PC-9 (cell line): ENCODE results near the gene TMPO.
"Not testable (repeated sequence)": the region's sequence is repeated elsewhere in the genome, so short reads cannot be mapped to it uniquely, and the experiment has no call there.

ENCODE experiments used
- EZH2 ChIP-seq: fragments of 200-600 bp; sonication (generic); IDR thresholded peaks from 2 replicates; pipeline ENCODE4 v1.8.0; 2017; ENCODE audit warnings: antibody characterized with exemption, low read depth
- TF ChIP-seq, protein P1 (sequence below): fragments of 200-600 bp; sonication (generic); conservative IDR thresholded peaks from 2 replicates; pipeline ENCODE4 v1.6.1; 2017; ENCODE audit warnings: mixed run types, antibody characterized with exemption, mild to moderate bottlenecking, moderate library complexity

DNA sequence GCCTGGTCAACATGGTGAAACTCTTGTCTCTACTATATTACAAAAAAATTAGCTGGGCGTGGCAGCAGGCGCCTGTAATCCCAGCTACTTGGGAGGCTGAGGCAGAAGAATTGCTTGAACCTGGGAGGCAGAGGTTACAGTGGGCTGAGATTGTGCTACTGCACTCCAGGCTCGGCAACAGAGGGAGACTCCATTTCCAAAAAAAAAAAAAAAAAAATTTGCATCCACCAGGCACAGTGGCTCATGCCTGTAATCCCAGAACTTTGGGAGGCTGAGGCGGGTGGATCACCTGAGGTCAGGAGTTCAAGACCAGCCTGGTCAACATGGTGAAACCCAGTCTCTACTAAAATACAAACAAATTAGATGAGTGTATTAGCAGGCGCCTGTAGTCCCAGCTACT, 3.6 kb upstream of the TMPO start:
- TF ChIP-seq, protein P1, sequence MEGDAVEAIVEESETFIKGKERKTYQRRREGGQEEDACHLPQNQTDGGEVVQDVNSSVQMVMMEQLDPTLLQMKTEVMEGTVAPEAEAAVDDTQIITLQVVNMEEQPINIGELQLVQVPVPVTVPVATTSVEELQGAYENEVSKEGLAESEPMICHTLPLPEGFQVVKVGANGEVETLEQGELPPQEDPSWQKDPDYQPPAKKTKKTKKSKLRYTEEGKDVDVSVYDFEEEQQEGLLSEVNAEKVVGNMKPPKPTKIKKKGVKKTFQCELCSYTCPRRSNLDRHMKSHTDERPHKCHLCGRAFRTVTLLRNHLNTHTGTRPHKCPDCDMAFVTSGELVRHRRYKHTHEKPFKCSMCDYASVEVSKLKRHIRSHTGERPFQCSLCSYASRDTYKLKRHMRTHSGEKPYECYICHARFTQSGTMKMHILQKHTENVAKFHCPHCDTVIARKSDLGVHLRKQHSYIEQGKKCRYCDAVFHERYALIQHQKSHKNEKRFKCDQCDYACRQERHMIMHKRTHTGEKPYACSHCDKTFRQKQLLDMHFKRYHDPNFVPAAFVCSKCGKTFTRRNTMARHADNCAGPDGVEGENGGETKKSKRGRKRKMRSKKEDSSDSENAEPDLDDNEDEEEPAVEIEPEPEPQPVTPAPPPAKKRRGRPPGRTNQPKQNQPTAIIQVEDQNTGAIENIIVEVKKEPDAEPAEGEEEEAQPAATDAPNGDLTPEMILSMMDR: not testable (repeated sequence)
- TF ChIP-seq EZH2: not testable (repeated sequence)
